H9 (cell line): Measurements from ENCODE around the gene NPAT. TPM values are rescaled to one million over a fixed set of nuclear protein-coding genes. Genes with fewer than 3 reads are reported as not detected.

Experiments used
- DNase-seq: peaks from one replicate; pipeline ENCODE4 v3.0.0-alpha.2; 2017
- H2AFZ ChIP-seq: one replicate; pipeline ENCODE4 v1.6.1; 2013; ENCODE audit warnings: mild to moderate bottlenecking, low read length, control low read depth, moderate library complexity
- H2AK5ac ChIP-seq: 2 replicates; pipeline ENCODE4 v1.6.1; 2013; ENCODE audit warnings: low read length, control low read depth, mixed read lengths; ENCODE audit not compliant: insufficient read length
- H2BK120ac ChIP-seq: one replicate; pipeline ENCODE4 v1.6.1; 2013; ENCODE audit warnings: low read depth, mild to moderate bottlenecking, low read length, control low read depth, inconsistent platforms; ENCODE audit not compliant: poor library complexity, severe bottlenecking
- H2BK12ac ChIP-seq: 2 replicates; pipeline ENCODE4 v1.6.1; 2013; ENCODE audit warnings: low read length, control low read depth, mixed read lengths, low read depth; ENCODE audit not compliant: insufficient read length
- H2BK15ac ChIP-seq: 2 replicates; pipeline ENCODE4 v1.6.1; 2013; ENCODE audit warnings: low read depth, low read length, control low read depth
- H2BK20ac ChIP-seq: one replicate; pipeline ENCODE4 v1.6.1; 2013; ENCODE audit warnings: low read depth, mild to moderate bottlenecking, low read length, control low read depth, inconsistent platforms; ENCODE audit not compliant: poor library complexity, severe bottlenecking
- H2BK5ac ChIP-seq: 2 replicates; pipeline ENCODE4 v1.6.1; 2013; ENCODE audit warnings: low read length, control low read depth, mixed read lengths; ENCODE audit not compliant: insufficient read length
- H3K14ac ChIP-seq: 2 replicates; pipeline ENCODE4 v1.6.1; 2013; ENCODE audit warnings: low read length, control low read depth; ENCODE audit not compliant: insufficient read depth
- H3K18ac ChIP-seq: 2 replicates; pipeline ENCODE4 v1.6.1; 2013; ENCODE audit warnings: low read depth, mild to moderate bottlenecking, mixed read lengths, low read length, control low read depth; ENCODE audit not compliant: insufficient read length
- H3K23ac ChIP-seq: 2 replicates; pipeline ENCODE4 v1.6.1; 2013; ENCODE audit warnings: low read length, control low read depth, mixed read lengths, low read depth; ENCODE audit not compliant: insufficient read length
- H3K23me2 ChIP-seq: 2 replicates; pipeline ENCODE4 v1.6.1; 2013; ENCODE audit warnings: low read depth, mild to moderate bottlenecking, mixed read lengths, low read length, control low read depth; ENCODE audit not compliant: insufficient read length, poor library complexity, severe bottlenecking
- H3K27ac ChIP-seq: 2 replicates; pipeline ENCODE4 v1.5.1; 2013; ENCODE audit warnings: low read length, control low read depth, mixed read lengths, low read depth; ENCODE audit not compliant: insufficient read length
- H3K27me3 ChIP-seq: 2 replicates; pipeline ENCODE4 v1.6.1; 2013; ENCODE audit warnings: low read length, control low read depth, inconsistent platforms; ENCODE audit not compliant: insufficient read depth
- H3K4ac ChIP-seq: 2 replicates; pipeline ENCODE4 v1.6.1; 2013; ENCODE audit warnings: low read depth, mild to moderate bottlenecking, control low read depth, inconsistent platforms, low read length, moderate library complexity
- H3K4me1 ChIP-seq: 2 replicates; pipeline ENCODE4 v1.6.1; 2013; ENCODE audit warnings: low read length, control low read depth, inconsistent platforms; ENCODE audit not compliant: insufficient read depth
- H3K4me2 ChIP-seq: 2 replicates; pipeline ENCODE4 v1.6.1; 2013; ENCODE audit warnings: low read length, control low read depth, mixed read lengths; ENCODE audit not compliant: insufficient read length, insufficient read depth
- H3K56ac ChIP-seq: 2 replicates; pipeline ENCODE4 v1.6.1; 2013; ENCODE audit warnings: low read depth, mild to moderate bottlenecking, mixed read lengths, low read length, control low read depth; ENCODE audit not compliant: insufficient read length
- H3K79me1 ChIP-seq: 2 replicates; pipeline ENCODE4 v1.6.1; 2013; ENCODE audit warnings: low read depth, mild to moderate bottlenecking, moderate library complexity, low read length, control low read depth, inconsistent platforms; ENCODE audit not compliant: insufficient read depth, poor library complexity, severe bottlenecking
- H3K79me2 ChIP-seq: 2 replicates; pipeline ENCODE4 v1.6.1; 2013; ENCODE audit warnings: low read length, control low read depth, inconsistent platforms; ENCODE audit not compliant: insufficient read depth
- H3K9ac ChIP-seq: 2 replicates; pipeline ENCODE4 v1.6.1; 2013; ENCODE audit warnings: low read length, control low read depth, mixed read lengths; ENCODE audit not compliant: insufficient read length; ENCODE audit errors: extremely low read depth
- H3K9me3 ChIP-seq: one replicate; pipeline ENCODE4 v1.6.1; 2013; ENCODE audit warnings: low read depth, low read length, inconsistent platforms; ENCODE audit not compliant: control insufficient read depth
- H3T11ph ChIP-seq: one replicate; pipeline ENCODE4 v1.6.1; 2013; ENCODE audit warnings: mild to moderate bottlenecking, low read length, control low read depth, inconsistent platforms
- H4K20me1 ChIP-seq: one replicate; pipeline ENCODE4 v1.6.1; 2013; ENCODE audit not compliant: control insufficient read depth, insufficient read length, insufficient read depth
- H4K5ac ChIP-seq: 2 replicates; pipeline ENCODE4 v1.6.1; 2013; ENCODE audit warnings: low read depth, mild to moderate bottlenecking, mixed read lengths, low read length, control low read depth; ENCODE audit not compliant: insufficient read length
- H4K8ac ChIP-seq: replicated peaks from 2 replicates; pipeline ENCODE4 v1.6.1; 2013; ENCODE audit warnings: low read length, control low read depth, mixed read lengths, low read depth; ENCODE audit not compliant: insufficient read length
- H4K91ac ChIP-seq: 2 replicates; pipeline ENCODE4 v1.6.1; 2013; ENCODE audit warnings: low read depth, mild to moderate bottlenecking, moderate library complexity, mixed read lengths, low read length, control low read depth; ENCODE audit not compliant: insufficient read length
- H3K27ac Mint-ChIP-seq, 3 experiments: 2 replicates in 2 of 3; 3 replicates in 1 of 3; pipeline ENCODE4 v1.8.0; 2020 to 2021; ENCODE audit warnings: mixed read lengths in 3 of 3, mild to moderate bottlenecking in 1 of 3, moderate library complexity in 1 of 3
- H3K27me3 Mint-ChIP-seq: 2 replicates; pipeline ENCODE4 v1.8.0; 2021; ENCODE audit warnings: low read depth, mild to moderate bottlenecking, moderate library complexity, mixed read lengths
- H3K36me3 Mint-ChIP-seq, 3 experiments: 2 replicates in 2 of 3; 3 replicates in 1 of 3; pipeline ENCODE4 v1.8.0; 2020 to 2021; ENCODE audit warnings: low read depth in 3 of 3, mixed read lengths in 3 of 3; ENCODE audit not compliant: insufficient read depth in 1 of 3
- H3K4me1 Mint-ChIP-seq, 2 experiments: 2 replicates each; pipeline ENCODE4 v1.8.0; 2020; ENCODE audit warnings: mixed read lengths in 2 of 2
- H3K4me3 Mint-ChIP-seq, 2 experiments: 2 replicates in 1 of 2; 3 replicates in 1 of 2; pipeline ENCODE4 v1.8.0; 2020 to 2021; ENCODE audit warnings: mild to moderate bottlenecking in 2 of 2, mixed read lengths in 2 of 2, moderate library complexity in 1 of 2
- H3K9me3 Mint-ChIP-seq, 2 experiments: 2 replicates in 1 of 2; 3 replicates in 1 of 2; pipeline ENCODE4 v1.8.0; 2020; ENCODE audit warnings: mild to moderate bottlenecking in 2 of 2, mixed read lengths in 2 of 2, moderate library complexity in 1 of 2
- CTCF ChIP-seq: fragments of 200-600 bp; sonication (generic); conservative IDR thresholded peaks from 3 replicates; pipeline ENCODE4 v1.8.0; 2021; ENCODE audit warnings: antibody characterized with exemption, mild to moderate bottlenecking
- WGBS: extraction: QIAGEN DNeasy Blood & Tissue Kit; methylation state at CpG from one replicate; pipeline ENCODE4 v1.1.7; 2013; ENCODE audit warnings: missing lambda C conversion rate, low lambda C conversion rate, mixed read lengths; ENCODE audit not compliant: insufficient read length; ENCODE audit errors: extremely low coverage; 5-methylcytosine and 5-hydroxymethylcytosine counted together
- total RNA-seq: library from RNA; stranded (reverse); gene quantifications from 2 replicates; pipeline ENCODE4 v1.2.1, GENCODE V29; 2021

The NPAT gene
- total RNA-seq, 1 experiment from 2014 or later, result 22.9 TPM

- Histone ChIP-seq H3T11ph (no peak overlapping the region), H4K5ac (no peak overlapping the region), H3K14ac (no peak overlapping the region), H4K91ac (no peak overlapping the region), H3K4me2 (no peak overlapping the region), H2BK12ac (no peak overlapping the region), H3K9ac (no peak overlapping the region), H4K8ac (no peak overlapping the region), H3K79me1 (no peaks in the 10 kb centered on the region), H3K4ac (no peak overlapping the region), H3K23me2 (no peaks in the 10 kb centered on the region), H3K23ac (no peak overlapping the region), H3K79me2 (no peaks in the 10 kb centered on the region), H2BK15ac (no peak overlapping the region), H3K27ac (no peak overlapping the region), H3K27me3 (no peaks in the 10 kb centered on the region), H2BK20ac (no peak overlapping the region), H3K4me1 (no peaks in the 10 kb centered on the region), H3K18ac (no peak overlapping the region), H2AK5ac (no peak overlapping the region), H3K9me3 (no peaks in the 10 kb centered on the region), H2BK5ac (no peak overlapping the region), H2BK120ac (no peak overlapping the region), H2AFZ (no peak overlapping the region), H3K56ac (no peak overlapping the region), H4K20me1 (no peaks in the 10 kb centered on the region)
- TF ChIP-seq CTCF, result no peak
- Mint-ChIP-seq H3K36me3 (peaks cover 29 to 73% (median 61%) of the 10 kb centered on the region in 3 experiments), H3K4me1 (no peaks in the 10 kb centered on the region), H3K9me3 (no peaks in the 10 kb centered on the region), H3K27me3 (no peaks in the 10 kb centered on the region), H3K27ac (no peak overlapping the region), H3K4me3 (no peak overlapping the region)
- no peak for DNase-seq
- WGBS, result no CpG with 5 or more reads among the region's 5 CpGs
These were observed 44.9 kb downstream of the NPAT start for GRCh38 chr11:108177570-108177969.
